Dendritic cell treated with granulocyte-macrophage colony-stimulating factor and Interleukin-4, amounts not matched to agents 40 ng/mL and 50 ng/mL, for 4 days (primary cell): ENCODE results near the gene APLP2.
A peak's percentile ranks its signal among the peaks of the same experiment; 100 is the strongest.
"Not testable (repeated sequence)": the region's sequence is repeated elsewhere in the genome, so short reads cannot be mapped to it uniquely, and the experiment has no call there.

Experiments used
- H3K27ac Mint-ChIP-seq: one replicate; pipeline ENCODE4 v1.8.0; 2022; ENCODE audit warnings: mild to moderate bottlenecking, mixed read lengths
- H3K27me3 Mint-ChIP-seq: one replicate; pipeline ENCODE4 v1.8.0; 2022; ENCODE audit warnings: mild to moderate bottlenecking, mixed read lengths
- H3K36me3 Mint-ChIP-seq: one replicate; pipeline ENCODE4 v1.8.0; 2022; ENCODE audit warnings: low read depth, mixed read lengths
- H3K4me1 Mint-ChIP-seq: one replicate; pipeline ENCODE4 v1.8.0; 2022; ENCODE audit warnings: low read depth, mixed read lengths
- H3K4me3 Mint-ChIP-seq: one replicate; pipeline ENCODE4 v1.8.0; 2022; ENCODE audit warnings: mild to moderate bottlenecking, moderate library complexity, mixed read lengths
- H3K9me3 Mint-ChIP-seq: one replicate; pipeline ENCODE4 v1.8.0; 2022; ENCODE audit warnings: mixed read lengths
- intact Hi-C: fragments of 100-400 bp; cut with micrococcal nuclease; formaldehyde crosslinking; loops from one replicate; pipeline ENCODE4 v1.15.0; 2022

APLP2 gene

GRCh38 chr11:130159657-130160497 lies 90.2 kb downstream of the APLP2 start, which contains the start of gene ST14:
ST14 (plus strand) TSS chr11:130159782; CDS start chr11:130159980, 198 bp downstream.
- peaks cover 83% of the 10 kb centered on the region for H3K4me1 Mint-ChIP-seq
- H3K36me3 Mint-ChIP-seq: no peaks in the 10 kb centered on the region
- H3K9me3 Mint-ChIP-seq: no peaks in the 10 kb centered on the region
- intact Hi-C loops: no loop called here
- peaks cover 35% of the 10 kb centered on the region for H3K27me3 Mint-ChIP-seq
- peak within 1 kb of the TSS; percentile 57 for H3K4me3 Mint-ChIP-seq
- H3K27ac Mint-ChIP-seq: peak within 1 kb of the TSS; percentile 3

DNA sequence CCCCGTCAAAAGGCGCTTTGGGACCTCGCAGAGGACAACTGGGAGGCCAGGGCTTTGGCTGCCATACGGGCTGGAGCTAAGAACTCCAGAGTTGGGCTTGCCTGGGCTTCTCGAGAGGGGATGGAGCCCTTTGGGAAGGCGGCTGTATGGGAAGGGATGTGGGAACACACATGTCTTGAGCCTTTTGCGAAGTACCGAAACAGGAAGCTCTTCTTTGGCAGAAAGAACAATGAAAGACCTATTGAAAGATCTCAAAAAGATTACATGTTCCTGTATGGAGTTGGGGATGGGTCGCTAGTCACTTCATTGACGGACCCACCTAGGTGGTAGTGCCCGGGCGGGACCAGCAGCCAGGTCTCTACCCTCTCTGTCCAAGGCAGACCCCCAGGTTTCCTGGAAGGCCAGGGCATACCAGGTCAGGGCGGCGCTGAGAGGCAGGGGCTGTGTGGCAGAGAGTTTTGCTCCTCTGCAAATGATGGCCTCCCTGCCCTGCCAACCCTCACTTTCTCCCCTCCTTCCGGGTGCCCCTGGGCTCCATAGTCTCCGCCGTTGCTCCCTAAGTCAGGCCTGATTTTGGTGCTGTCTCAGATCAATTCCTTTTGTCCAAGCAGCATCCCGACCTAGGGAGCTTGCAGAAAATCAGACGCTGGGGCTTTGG lies 90.9 kb downstream of the APLP2 start:
- intact Hi-C loops: no loop called here
- Mint-ChIP-seq H3K4me3 (peak overlapping the region; percentile 57), H3K27ac (no peak overlapping the region)

DNA sequence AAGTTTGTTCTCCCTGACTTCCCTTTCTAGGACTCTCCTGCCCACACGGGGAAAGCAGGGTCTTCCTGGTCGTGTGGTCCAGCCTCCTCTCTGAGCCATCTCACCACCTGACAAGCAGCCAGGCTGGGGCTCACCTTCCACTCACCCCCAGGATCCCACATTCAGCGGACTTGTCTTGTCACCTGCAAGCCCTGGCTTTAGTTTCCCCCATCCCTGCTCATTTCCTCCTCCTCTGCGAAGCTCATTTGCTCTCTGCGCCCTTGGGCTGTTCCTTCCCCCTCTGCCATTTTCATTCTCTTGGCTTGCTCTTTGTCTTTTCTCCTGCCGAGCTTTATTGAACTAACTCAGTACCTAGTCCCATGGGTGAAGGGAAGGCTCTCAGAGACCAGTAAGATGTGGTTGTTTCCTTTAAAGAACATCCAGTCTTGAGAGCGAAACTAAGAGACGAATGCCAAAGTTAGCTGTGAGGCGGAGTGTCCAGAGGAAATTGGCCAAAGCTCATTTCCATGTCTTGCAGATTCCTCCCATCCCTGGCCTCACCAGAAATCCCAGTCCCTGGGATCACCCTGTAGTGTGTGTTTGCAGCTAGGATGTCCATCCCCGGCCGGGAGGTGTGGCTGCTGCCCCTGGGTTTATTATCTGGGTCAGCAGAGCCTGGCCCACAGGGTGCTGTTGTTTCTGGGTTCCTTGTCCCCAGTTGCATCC lies 91.9 kb downstream of the APLP2 start:
- Mint-ChIP-seq H3K27ac (no peak overlapping the region), H3K4me3 (no peak overlapping the region), H3K27me3 (peaks cover 35% of the 10 kb centered on the region), H3K36me3 (no peaks in the 10 kb centered on the region), H3K9me3 (no peaks in the 10 kb centered on the region), H3K4me1 (peaks cover 78% of the 10 kb centered on the region)
- intact Hi-C loops: no loop called here

More for the DNA sequence above, 90.9 kb downstream of the APLP2 start:
- Mint-ChIP-seq H3K9me3 (no peaks in the 10 kb centered on the region), H3K27me3 (peaks cover 35% of the 10 kb centered on the region), H3K36me3 (no peaks in the 10 kb centered on the region), H3K4me1 (peaks cover 80% of the 10 kb centered on the region)

GRCh38 chr11:130162733-130163132 lies 93.0 kb downstream of the APLP2 start:
- Mint-ChIP-seq H3K36me3 (no peaks in the 10 kb centered on the region), H3K4me3 (no peak overlapping the region), H3K27ac (no peak overlapping the region), H3K4me1 (peaks cover 68% of the 10 kb centered on the region), H3K9me3 (no peaks in the 10 kb centered on the region), H3K27me3 (peaks cover 34% of the 10 kb centered on the region)
- intact Hi-C loops: no loop called here

- intact Hi-C loops: no loop called here
- peaks cover 64% of the 10 kb centered on the region for H3K4me1 Mint-ChIP-seq
- peak overlapping the region; percentile 60 for H3K27ac Mint-ChIP-seq
- peaks cover 30% of the 10 kb centered on the region for H3K27me3 Mint-ChIP-seq
- H3K36me3 Mint-ChIP-seq: no peaks in the 10 kb centered on the region
- no peak overlapping the region for H3K4me3 Mint-ChIP-seq
- no peaks in the 10 kb centered on the region for H3K9me3 Mint-ChIP-seq
Measured at GRCh38 chr11:130163346-130164220, 93.9 kb downstream of the APLP2 start.

DNA sequence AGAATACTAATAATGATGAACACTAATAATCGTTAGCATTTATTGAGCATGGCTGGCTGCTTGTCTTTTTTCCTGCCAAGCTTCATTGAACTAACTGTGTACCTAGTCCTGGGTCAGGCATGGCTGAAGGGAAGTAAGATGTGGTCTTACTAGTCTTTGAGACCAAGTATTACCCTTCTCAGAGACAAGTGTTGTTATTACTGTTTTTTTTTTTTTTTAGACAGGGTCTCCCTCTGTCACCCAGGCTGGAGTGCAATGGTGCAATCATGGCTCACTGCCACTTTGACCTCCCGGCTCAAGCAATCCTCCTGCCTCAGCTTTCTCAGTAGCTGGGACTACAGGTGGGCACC lies 94.5 kb downstream of the APLP2 start:
- Mint-ChIP-seq H3K27ac (peak overlapping the region; percentile 60), H3K4me3 (no peak overlapping the region), H3K36me3 (no peaks in the 10 kb centered on the region), H3K4me1 (peaks cover 58% of the 10 kb centered on the region), H3K9me3 (no peaks in the 10 kb centered on the region), H3K27me3 (peaks cover 24% of the 10 kb centered on the region)
- intact Hi-C loops: no loop called here

DNA sequence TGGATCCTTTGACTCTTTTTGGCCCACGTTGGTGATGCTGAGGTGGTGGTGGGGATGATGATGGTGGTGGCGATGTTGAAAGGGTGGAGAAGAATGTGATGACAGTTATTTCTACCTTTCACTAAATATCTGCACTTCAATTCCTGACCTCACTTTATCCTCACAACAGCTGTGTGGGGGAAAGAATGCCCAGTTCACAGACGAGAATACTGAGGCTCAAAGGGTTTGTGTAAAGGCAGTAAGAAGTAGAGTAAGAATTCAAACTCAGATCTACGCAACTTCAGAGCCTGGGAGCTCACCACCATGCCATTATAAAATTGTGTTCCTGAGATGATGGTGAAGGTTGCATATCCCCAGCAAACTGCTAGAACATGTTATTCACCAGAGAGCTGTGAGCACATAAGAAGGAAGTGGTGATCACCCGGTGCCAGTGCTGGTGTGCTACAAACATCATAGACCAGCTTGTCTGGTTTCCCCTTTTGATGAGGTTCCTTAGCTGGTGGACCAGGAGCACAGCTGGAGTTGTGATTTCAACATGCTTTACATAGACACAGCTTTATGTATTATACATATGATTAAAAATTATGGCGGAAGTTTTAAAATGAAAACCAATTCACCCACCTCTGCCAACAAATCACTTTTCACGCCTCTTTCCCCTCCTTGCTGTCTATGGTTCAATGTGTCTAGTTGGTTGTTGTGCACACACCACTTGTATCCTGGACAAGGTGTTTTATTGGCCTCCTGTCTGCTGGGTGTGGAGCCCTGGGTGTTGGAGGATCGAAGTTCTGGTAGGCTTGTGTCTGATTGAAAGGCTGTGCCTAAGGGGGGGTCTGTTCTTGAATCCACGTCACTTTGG lies 96.1 kb downstream of the APLP2 start:
- H3K36me3 Mint-ChIP-seq: no peaks in the 10 kb centered on the region
- no peak overlapping the region for H3K27ac Mint-ChIP-seq
- no peaks in the 10 kb centered on the region for H3K9me3 Mint-ChIP-seq
- H3K4me3 Mint-ChIP-seq: no peak overlapping the region
- intact Hi-C loops: loop anchor here (2.0 kb wide), 1 partner anchor 15 kb away; no protein-coding TSS in a partner anchor
- peaks cover 16% of the 10 kb centered on the region for H3K27me3 Mint-ChIP-seq
- peaks cover 62% of the 10 kb centered on the region for H3K4me1 Mint-ChIP-seq

DNA sequence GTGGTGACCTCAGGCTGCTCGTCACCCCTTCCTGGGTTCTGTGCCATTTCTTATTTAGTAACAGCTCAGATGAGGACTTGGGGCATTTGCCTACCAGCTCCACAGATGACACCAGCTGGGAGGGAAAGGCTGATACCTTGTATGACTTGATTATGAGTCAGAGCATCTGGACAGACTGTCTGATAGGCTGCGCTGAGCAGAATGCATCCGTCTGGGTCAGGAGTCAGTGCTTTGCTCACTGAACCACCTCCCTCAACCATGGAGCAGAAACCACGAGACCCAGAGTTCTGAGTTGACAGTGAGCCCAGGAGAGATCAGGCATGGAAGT lies 96.7 kb downstream of the APLP2 start:
- H3K4me1 Mint-ChIP-seq: peaks cover 62% of the 10 kb centered on the region
- H3K36me3 Mint-ChIP-seq: no peaks in the 10 kb centered on the region
- intact Hi-C loops: loop anchor here (2.0 kb wide), 1 partner anchor 14 kb away; no protein-coding TSS in a partner anchor
- no peak overlapping the region for H3K4me3 Mint-ChIP-seq
- no peaks in the 10 kb centered on the region for H3K9me3 Mint-ChIP-seq
- peaks cover 12% of the 10 kb centered on the region for H3K27me3 Mint-ChIP-seq
- H3K27ac Mint-ChIP-seq: no peak overlapping the region

GRCh38 chr11:130167146-130167545 lies 97.5 kb downstream of the APLP2 start:
- Mint-ChIP-seq H3K27ac (no peak overlapping the region), H3K27me3 (peaks cover 5% of the 10 kb centered on the region), H3K36me3 (no peaks in the 10 kb centered on the region), H3K4me3 (no peak overlapping the region), H3K9me3 (no peaks in the 10 kb centered on the region), H3K4me1 (peaks cover 62% of the 10 kb centered on the region)
- intact Hi-C loops: loop anchor here (2.0 kb wide), 1 partner anchor 14 kb away; no protein-coding TSS in a partner anchor

GRCh38 chr11:130168105-130168504 lies 98.4 kb downstream of the APLP2 start:
- intact Hi-C loops: no loop called here
- Mint-ChIP-seq H3K4me3 (no peak overlapping the region), H3K27ac (no peak overlapping the region), H3K36me3 (no peaks in the 10 kb centered on the region), H3K4me1 (peaks cover 53% of the 10 kb centered on the region), H3K9me3 (no peaks in the 10 kb centered on the region), H3K27me3 (peaks cover 5% of the 10 kb centered on the region)

GRCh38 chr11:130170345-130170744 lies 100.7 kb downstream of the APLP2 start:
- peaks cover 6% of the 10 kb centered on the region for H3K27me3 Mint-ChIP-seq
- no peak overlapping the region for H3K4me3 Mint-ChIP-seq
- H3K27ac Mint-ChIP-seq: no peak overlapping the region
- H3K9me3 Mint-ChIP-seq: peaks cover 11% of the 10 kb centered on the region
- peaks cover 41% of the 10 kb centered on the region for H3K4me1 Mint-ChIP-seq
- intact Hi-C loops: no loop called here
- H3K36me3 Mint-ChIP-seq: peaks cover 8% of the 10 kb centered on the region

- peaks cover 34% of the 10 kb centered on the region for H3K4me1 Mint-ChIP-seq
- intact Hi-C loops: no loop called here
Measured at GRCh38 chr11:130171534-130171933, 101.8 kb downstream of the APLP2 start.

DNA sequence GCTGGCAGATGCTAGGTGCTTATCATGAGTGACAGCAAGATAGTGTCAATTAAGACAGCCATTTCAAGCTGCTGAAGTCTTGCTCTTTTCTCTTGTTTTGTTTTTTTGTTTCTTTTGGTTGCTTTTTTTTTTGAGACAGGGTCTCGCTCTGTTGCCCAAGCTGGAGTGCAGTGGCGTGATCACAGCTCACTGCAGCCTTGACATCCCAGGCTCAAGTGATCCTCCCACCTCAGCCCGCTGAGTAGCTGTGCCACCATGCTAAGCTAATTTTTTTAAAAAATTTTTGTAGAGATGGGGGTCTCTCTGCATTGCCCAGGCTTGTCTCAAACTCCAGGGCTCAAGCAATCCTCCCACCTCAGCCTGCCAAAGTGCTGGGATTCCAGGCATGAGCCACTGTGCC lies 102.3 kb downstream of the APLP2 start:
- intact Hi-C loops, H3K4me3 Mint-ChIP-seq, H3K27ac Mint-ChIP-seq, H3K27me3 Mint-ChIP-seq, H3K36me3 Mint-ChIP-seq: not testable (repeated sequence)
- Mint-ChIP-seq H3K4me1 (peaks cover 32% of the 10 kb centered on the region), H3K9me3 (peaks cover 14% of the 10 kb centered on the region)

More at GRCh38 chr11:130171534-130171933, 101.8 kb downstream of the APLP2 start:
- H3K27ac Mint-ChIP-seq: no peak overlapping the region
- H3K36me3 Mint-ChIP-seq: peaks cover 8% of the 10 kb centered on the region
- peaks cover 6% of the 10 kb centered on the region for H3K27me3 Mint-ChIP-seq
- H3K4me3 Mint-ChIP-seq: no peak overlapping the region
- peaks cover 14% of the 10 kb centered on the region for H3K9me3 Mint-ChIP-seq
